Measurements from ENCODE around the gene FOXE1.
A peak's percentile ranks its signal among the peaks of the same experiment; 100 is the strongest.

The FOXE1 gene

GRCh38 chr9:97866848-97867247 lies 13.8 kb downstream of the FOXE1 start:
- no peak for DNase-seq

GRCh38 chr9:97868859-97869258 lies 15.8 kb downstream of the FOXE1 start:
- no peak for DNase-seq

GRCh38 chr9:97873425-97873824 lies 20.4 kb downstream of the FOXE1 start:
- no peak for DNase-seq

- no peak for DNase-seq
These were observed 20.9 kb downstream of the FOXE1 start for GRCh38 chr9:97873882-97874281.

- DNase-seq, result no peak
These were observed 21.6 kb downstream of the FOXE1 start for GRCh38 chr9:97874624-97875023.

- no peak for DNase-seq
These were observed 22.1 kb downstream of the FOXE1 start for GRCh38 chr9:97875111-97875510.

GRCh38 chr9:97876061-97876460 lies 23.0 kb downstream of the FOXE1 start:
- no peak for DNase-seq

GRCh38 chr9:97880336-97880735 lies 27.3 kb downstream of the FOXE1 start:
- DNase-seq, result peak; percentile 82

- DNase-seq, result peak; percentile 15
These were observed 37.2 kb downstream of the FOXE1 start for GRCh38 chr9:97889941-97890887.

GRCh38 chr9:97891736-97892135 lies 38.7 kb downstream of the FOXE1 start:
- no peak for DNase-seq

- DNase-seq, result no peak
These were observed 39.4 kb downstream of the FOXE1 start for GRCh38 chr9:97892421-97892820.

GRCh38 chr9:97895211-97895610 lies 42.2 kb downstream of the FOXE1 start:
- DNase-seq, result no peak

GRCh38 chr9:97895695-97896332 lies 42.8 kb downstream of the FOXE1 start:
- peak; percentile 37 for DNase-seq

GRCh38 chr9:97900103-97900737 lies 47.2 kb downstream of the FOXE1 start:
- peak; percentile 23 for DNase-seq

GRCh38 chr9:97900738-97901565 lies 47.9 kb downstream of the FOXE1 start:
- peak; percentile 45 for DNase-seq

- DNase-seq, result no peak
These were observed 50.2 kb downstream of the FOXE1 start for GRCh38 chr9:97903177-97903576.

- DNase-seq, result no peak
These were observed 51.7 kb downstream of the FOXE1 start for GRCh38 chr9:97904725-97905124.

GRCh38 chr9:97905228-97905627 lies 52.2 kb downstream of the FOXE1 start:
- no peak for DNase-seq
